SH-SY5Y (cell line): ENCODE data around the gene JOSD2.

Experiments used
- GATA2 ChIP-seq: IDR thresholded peaks from 2 replicates; pipeline ENCODE4 v1.6.1; 2011; ENCODE audit warnings: mild to moderate bottlenecking, low read depth, low read length
- GATA3 ChIP-seq: IDR thresholded peaks from 2 replicates; pipeline ENCODE4 v1.6.1; 2011; ENCODE audit warnings: low read depth, mild to moderate bottlenecking, low read length, moderate library complexity

DNA sequence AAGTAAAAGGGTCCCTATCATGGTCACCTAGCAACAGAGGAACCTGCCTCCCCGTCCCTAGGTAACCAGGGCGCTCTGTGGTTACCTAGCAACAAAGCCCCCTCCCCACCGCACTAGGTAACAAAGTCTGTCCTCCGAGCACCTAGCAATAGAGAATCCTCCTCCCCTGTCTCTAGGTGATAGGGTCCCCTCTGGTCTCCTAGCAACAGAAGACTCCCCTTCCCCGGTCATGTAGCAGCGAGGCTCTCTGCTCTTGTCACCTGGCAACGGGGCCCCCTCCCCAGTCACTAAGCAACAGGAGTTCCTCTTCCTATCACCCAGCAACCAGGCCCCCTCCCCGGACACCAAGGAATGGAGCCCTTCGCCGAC lies 307 bp downstream of the JOSD2 start:
- TF ChIP-seq GATA3 (no peak), GATA2 (no peak; the same call in 1 of the 2 replicates)
